ENCODE measurements around the gene EFNB1. TPM values are rescaled to one million over a fixed set of nuclear protein-coding genes. Genes with fewer than 3 reads are reported as not detected.

The EFNB1 gene
- total RNA-seq, 4 donors from 2014 or later: 17.5 to 36.0 (median 28.5) TPM

DNA sequence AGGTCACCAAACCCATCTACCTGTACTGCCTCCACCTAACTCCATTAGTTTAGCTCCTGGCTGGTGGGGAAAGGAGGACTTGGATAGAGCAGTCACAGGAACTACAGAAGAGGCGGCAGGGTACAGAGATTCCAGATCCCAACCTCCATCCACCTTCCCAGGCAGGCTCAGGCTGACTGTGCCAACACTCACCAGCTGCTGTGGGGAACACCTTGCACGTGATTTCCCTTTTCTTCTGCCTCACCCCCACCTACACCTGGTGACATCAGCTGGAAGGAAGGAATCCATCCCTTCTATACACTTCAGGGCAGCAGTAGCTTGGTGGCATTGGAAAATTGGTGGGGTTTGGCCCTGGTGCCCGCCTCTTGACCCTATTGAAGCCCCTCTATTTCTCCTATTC is 41.5 kb downstream of the EFNB1 start:
- WGBS, 2 donors (ENCODE audit: low coverage in 1 of 2): 57 to 60% methylated on average over 1 to 3 of the region's 3 CpGs
- Histone ChIP-seq H3K4me3 (no peak overlapping the region), H3K9me3 (no peaks in the 10 kb centered on the region), H3K4me1 (no peaks in the 10 kb centered on the region), H3K27ac (no peak overlapping the region), H3K27me3 (no peaks in the 10 kb centered on the region), H3K36me3 (no peaks in the 10 kb centered on the region)
- ATAC-seq: no peak
- TF ChIP-seq, protein P1, sequence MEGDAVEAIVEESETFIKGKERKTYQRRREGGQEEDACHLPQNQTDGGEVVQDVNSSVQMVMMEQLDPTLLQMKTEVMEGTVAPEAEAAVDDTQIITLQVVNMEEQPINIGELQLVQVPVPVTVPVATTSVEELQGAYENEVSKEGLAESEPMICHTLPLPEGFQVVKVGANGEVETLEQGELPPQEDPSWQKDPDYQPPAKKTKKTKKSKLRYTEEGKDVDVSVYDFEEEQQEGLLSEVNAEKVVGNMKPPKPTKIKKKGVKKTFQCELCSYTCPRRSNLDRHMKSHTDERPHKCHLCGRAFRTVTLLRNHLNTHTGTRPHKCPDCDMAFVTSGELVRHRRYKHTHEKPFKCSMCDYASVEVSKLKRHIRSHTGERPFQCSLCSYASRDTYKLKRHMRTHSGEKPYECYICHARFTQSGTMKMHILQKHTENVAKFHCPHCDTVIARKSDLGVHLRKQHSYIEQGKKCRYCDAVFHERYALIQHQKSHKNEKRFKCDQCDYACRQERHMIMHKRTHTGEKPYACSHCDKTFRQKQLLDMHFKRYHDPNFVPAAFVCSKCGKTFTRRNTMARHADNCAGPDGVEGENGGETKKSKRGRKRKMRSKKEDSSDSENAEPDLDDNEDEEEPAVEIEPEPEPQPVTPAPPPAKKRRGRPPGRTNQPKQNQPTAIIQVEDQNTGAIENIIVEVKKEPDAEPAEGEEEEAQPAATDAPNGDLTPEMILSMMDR (IDR thresholded peaks at IDR 0.05): no peak
- TF ChIP-seq POLR2AphosphoS5 (IDR thresholded peaks at IDR 0.05) (no peak), POLR2A (IDR thresholded peaks at IDR 0.05) (no peak), EP300 (IDR thresholded peaks at IDR 0.05) (no peak)

DNA sequence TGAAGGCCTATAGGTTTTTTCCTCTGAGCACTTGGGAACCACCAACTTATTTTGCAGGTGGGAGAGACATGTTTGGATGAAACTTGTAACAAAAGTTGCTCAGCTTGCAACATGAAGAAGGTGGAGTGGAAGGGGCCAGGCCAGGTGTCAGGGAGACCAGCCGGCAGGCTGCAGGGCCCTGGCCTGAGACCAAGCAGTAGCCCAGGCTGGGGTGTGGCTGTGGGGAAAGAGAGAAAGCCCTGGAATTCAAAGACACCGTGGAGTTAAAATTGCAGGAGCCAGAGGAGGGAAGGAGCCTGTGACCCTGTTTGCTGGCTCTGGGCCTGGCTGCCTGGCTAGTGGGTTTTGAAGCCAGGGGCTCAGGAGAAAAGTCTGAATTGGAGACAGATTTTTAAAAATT is 43.4 kb downstream of the EFNB1 start:
- 60% methylated on average over 2 of the region's 2 CpGs; no CpG with 5 or more reads in 1 of the 2 donors for WGBS, 2 donors (ENCODE audit: low coverage in 1 of 2)
- H3K4me1 ChIP-seq: no peaks in the 10 kb centered on the region
- TF ChIP-seq POLR2A (IDR thresholded peaks at IDR 0.05): no peak
- no peak for TF ChIP-seq EP300 (IDR thresholded peaks at IDR 0.05)
- TF ChIP-seq POLR2AphosphoS5 (IDR thresholded peaks at IDR 0.05): no peak
- TF ChIP-seq, protein P1 (IDR thresholded peaks at IDR 0.05): no peak
- no peak for ATAC-seq
- no peaks in the 10 kb centered on the region for H3K36me3 ChIP-seq
- no peaks in the 10 kb centered on the region for H3K9me3 ChIP-seq
- H3K27me3 ChIP-seq: no peaks in the 10 kb centered on the region
- H3K27ac ChIP-seq: no peak overlapping the region
- no peak overlapping the region for H3K4me3 ChIP-seq

DNA sequence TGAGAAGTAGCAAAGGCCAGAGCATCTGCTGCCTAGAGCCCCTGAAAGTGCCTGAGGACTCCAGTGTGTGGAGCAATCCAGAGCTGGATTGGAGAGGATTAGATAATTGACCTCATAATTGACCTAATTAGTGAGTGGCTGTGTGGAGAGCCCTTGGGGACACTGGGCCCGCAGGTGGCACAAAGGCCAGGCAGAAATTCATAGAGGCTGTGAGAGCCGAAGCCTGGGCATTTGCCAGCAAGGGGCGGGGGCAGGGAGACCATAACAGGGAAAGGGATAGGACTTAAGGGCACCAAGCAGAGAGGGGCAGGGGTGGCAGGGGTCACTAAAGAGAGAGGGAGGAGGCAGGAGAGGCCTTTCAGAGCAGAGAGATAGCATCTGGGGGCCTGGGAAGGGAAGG is 45.3 kb downstream of the EFNB1 start:
- TF ChIP-seq POLR2AphosphoS5 (IDR thresholded peaks at IDR 0.05): no peak
- TF ChIP-seq, protein P1 (IDR thresholded peaks at IDR 0.05): no peak
- TF ChIP-seq EP300 (IDR thresholded peaks at IDR 0.05): no peak
- TF ChIP-seq POLR2A (IDR thresholded peaks at IDR 0.05): no peak
- H3K27me3 ChIP-seq: no peaks in the 10 kb centered on the region
- H3K36me3 ChIP-seq: no peaks in the 10 kb centered on the region
- no peak overlapping the region for H3K4me3 ChIP-seq
- H3K4me1 ChIP-seq: no peaks in the 10 kb centered on the region
- WGBS, 2 donors (ENCODE audit: low coverage in 1 of 2): 50% methylated on average over 1 of the region's 3 CpGs; no CpG with 5 or more reads in 1 of the 2 donors
- no peaks in the 10 kb centered on the region for H3K9me3 ChIP-seq
- ATAC-seq: no peak
- H3K27ac ChIP-seq: no peak overlapping the region

DNA sequence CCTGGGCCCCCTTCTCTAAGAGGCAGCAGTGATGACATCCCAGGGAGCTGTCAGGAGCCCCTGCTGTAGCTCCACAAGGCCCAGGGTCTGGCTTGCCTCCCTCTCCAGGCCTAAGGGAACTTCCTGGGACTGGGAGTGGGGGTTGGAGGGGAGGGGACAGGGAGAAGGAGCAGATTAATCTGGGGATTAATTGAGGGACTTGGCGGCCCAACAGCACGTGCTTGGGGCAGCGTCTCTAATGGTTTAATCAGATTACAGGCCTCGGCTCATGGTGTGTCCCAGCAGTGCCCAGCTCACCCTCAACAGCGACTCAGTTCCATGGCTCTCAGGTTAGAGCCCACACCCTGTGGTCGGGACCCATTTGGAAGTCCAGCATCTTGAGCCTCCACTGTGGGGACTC is 47.9 kb downstream of the EFNB1 start:
- Histone ChIP-seq H3K27me3 (no peaks in the 10 kb centered on the region), H3K4me1 (no peaks in the 10 kb centered on the region), H3K9me3 (no peaks in the 10 kb centered on the region), H3K36me3 (no peaks in the 10 kb centered on the region), H3K4me3 (no peak overlapping the region), H3K27ac (no peak overlapping the region)
- ATAC-seq: no peak
- no peak for TF ChIP-seq POLR2A (IDR thresholded peaks at IDR 0.05)
- TF ChIP-seq POLR2AphosphoS5 (IDR thresholded peaks at IDR 0.05): no peak
- TF ChIP-seq EP300 (IDR thresholded peaks at IDR 0.05): no peak
- TF ChIP-seq, protein P1 (IDR thresholded peaks at IDR 0.05): no peak
- 60% methylated on average over 1 of the region's 6 CpGs; no CpG with 5 or more reads in 1 of the 2 donors for WGBS, 2 donors (ENCODE audit: low coverage in 1 of 2)

DNA sequence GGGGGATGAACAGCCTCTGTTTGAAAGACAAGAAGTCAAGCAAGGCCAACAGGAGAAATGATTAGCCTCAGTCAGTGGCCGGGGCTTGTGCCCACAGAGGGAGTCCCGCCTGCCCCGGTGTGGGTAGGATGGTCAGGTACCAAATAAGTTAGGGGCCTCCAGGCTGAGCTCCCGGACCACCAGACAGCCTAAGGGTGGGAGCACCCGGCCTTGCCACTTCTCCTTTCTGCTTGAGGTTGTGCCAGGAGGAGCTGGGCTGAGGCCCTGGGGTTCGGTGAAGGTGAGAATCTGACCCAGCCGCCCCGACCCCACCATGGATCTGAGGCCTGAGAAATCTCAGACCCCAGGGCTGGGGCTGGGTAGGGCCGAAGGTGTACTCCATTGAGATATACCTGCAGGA is 48.8 kb downstream of the EFNB1 start:
- WGBS, 2 donors (ENCODE audit: low coverage in 1 of 2): no CpG with 5 or more reads among the region's 9 CpGs
- ATAC-seq: no peak

More for the DNA sequence above, 48.8 kb downstream of the EFNB1 start:
- Histone ChIP-seq H3K9me3 (no peaks in the 10 kb centered on the region), H3K4me1 (no peaks in the 10 kb centered on the region), H3K4me3 (no peak overlapping the region), H3K36me3 (no peaks in the 10 kb centered on the region), H3K27ac (no peak overlapping the region), H3K27me3 (no peaks in the 10 kb centered on the region)
- no peak for TF ChIP-seq POLR2A (IDR thresholded peaks at IDR 0.05)
- no peak for TF ChIP-seq POLR2AphosphoS5 (IDR thresholded peaks at IDR 0.05)
- no peak for TF ChIP-seq EP300 (IDR thresholded peaks at IDR 0.05)
- TF ChIP-seq, protein P1 (IDR thresholded peaks at IDR 0.05): no peak

Measured in gastroesophageal sphincter (tissue), 4 donors.